ENCODE results near the gene FOXC1. TPM values are rescaled to one million over a fixed set of nuclear protein-coding genes. Genes with fewer than 3 reads are reported as not detected.

FOXC1 gene
- total and polyA plus RNA-seq, 10 of the 15 experiments (the other 5 are each of a cell fraction or from before 2014, with no cell fraction given): 0.13 to 1.5 (median 0.48) TPM; not detected in 2

DNA sequence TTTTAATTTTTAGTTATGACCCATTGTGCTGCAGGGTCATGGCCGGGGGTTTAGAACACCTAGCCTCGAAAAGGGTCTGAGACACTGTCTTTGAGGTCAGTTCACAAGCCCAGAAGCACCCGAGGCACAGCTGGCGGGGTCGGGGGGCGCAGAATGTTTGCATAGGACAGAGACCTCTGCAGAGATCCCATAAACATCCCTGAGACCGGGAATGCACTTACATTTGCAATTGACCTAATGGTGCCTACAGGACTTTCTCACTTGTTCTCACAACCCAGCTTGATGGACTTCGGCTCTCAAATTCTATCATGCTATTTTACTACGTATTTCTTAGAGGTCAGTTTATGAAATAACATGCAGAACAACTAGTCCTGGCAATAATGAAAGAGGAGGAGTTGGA lies 33.5 kb upstream of the FOXC1 start (continued):
- TF ChIP-seq ATF2 (IDR thresholded peaks at IDR 0.05; ENCODE audit: low read length) (no peak), ZNF217 (IDR thresholded peaks at IDR 0.05) (no peak), ETV6 (conservative IDR thresholded peaks at IDR 0.05 in 1 of 2, IDR thresholded peaks at IDR 0.05 in 1 of 2; ENCODE audit: borderline replicate concordance in 1 of 2, low read depth in 1 of 2) (no peak), NR2C2 (IDR thresholded peaks at IDR 0.05; ENCODE audit: borderline replicate concordance, control insufficient read depth, insufficient read length, low read depth) (no peak), BACH1 (IDR thresholded peaks at IDR 0.05; ENCODE audit: borderline replicate concordance) (no peak), ASH2L (IDR thresholded peaks at IDR 0.05; ENCODE audit: borderline replicate concordance, low read depth) (no peak), EGR1 (IDR thresholded peaks at IDR 0.05; ENCODE audit: borderline replicate concordance in 1 of 2, low read depth in 2 of 2, low read length in 2 of 2) (no peak), TCF7 (IDR thresholded peaks at IDR 0.05; ENCODE audit: borderline replicate concordance) (no peak), MTA3 (IDR thresholded peaks at IDR 0.05; ENCODE audit: borderline replicate concordance, low read length) (no peak), CBFB (IDR thresholded peaks at IDR 0.05; ENCODE audit: low read depth) (no peak), RCOR1 (conservative IDR thresholded peaks at IDR 0.05; ENCODE audit: low read depth, low read length) (no peak)
- TF ChIP-seq, protein P1, sequence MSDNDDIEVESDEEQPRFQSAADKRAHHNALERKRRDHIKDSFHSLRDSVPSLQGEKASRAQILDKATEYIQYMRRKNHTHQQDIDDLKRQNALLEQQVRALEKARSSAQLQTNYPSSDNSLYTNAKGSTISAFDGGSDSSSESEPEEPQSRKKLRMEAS (IDR thresholded peaks at IDR 0.05; ENCODE audit: low read depth, low read length): no peak

All from GM12878 (cell line).